ENCODE results near the gene TBL1Y. TPM values are rescaled to one million over a fixed set of nuclear protein-coding genes. Genes with fewer than 3 reads are reported as not detected.
"Not testable (repeated sequence)": the region's sequence is repeated elsewhere in the genome, so short reads cannot be mapped to it uniquely, and the experiment has no call there.

The TBL1Y gene
- not detected for polyA plus RNA-seq (2012; ENCODE audit: missing spikeins)

DNA sequence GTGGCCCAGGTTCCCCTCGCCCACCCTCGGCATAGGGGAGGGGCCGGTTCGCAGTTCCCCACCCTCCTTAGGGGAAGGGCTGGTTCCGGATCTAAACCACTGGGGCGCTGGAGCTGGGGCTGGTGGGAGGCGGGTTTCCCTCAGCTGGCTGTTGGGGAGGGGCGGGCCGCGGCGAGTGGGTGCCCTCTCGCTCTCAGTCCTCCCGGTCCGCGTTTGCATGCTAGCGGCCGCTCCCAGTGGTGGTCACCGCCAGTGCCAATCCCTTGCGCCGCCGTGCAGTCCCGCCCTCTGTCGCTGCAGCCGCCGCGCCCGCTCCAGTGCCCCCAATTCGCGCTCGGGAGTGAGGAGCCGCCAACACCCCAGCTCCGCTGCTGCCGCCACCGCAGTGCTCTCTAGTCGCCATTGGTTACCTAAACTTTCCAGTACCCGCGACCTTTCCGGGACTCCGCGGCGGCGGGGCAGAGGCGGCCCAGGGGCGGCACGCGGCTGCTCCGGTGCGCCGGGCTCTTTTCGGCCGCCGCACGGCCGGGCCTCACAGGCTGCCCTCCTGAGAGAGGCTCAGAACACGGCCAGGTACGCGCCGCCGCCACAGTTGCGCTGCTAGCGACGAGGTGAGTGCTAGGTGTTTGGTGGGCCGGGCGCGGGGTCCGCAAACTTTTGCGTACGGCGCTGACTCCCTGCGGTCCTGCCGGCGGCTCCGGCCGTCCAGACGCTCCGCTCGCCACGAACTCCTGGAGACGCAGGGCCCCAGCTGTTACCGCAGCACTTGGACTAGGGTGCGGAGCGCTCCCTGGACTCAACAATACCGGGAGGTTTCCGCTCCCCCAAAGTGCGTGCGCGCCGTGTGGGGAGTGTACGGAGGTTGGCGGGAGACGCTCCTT lies at the start of gene TBL1Y:
TBL1Y (plus strand) TSS at position 326 of the 881 bp plus-strand sequence. CDS start 114,388 bp downstream, outside the sequence.
- TF ChIP-seq POLR2AphosphoS5 (IDR thresholded peaks at IDR 0.05; ENCODE audit: low read depth, low read length) (no peak), POLR2A (IDR thresholded peaks at IDR 0.05; ENCODE audit: low read depth, low read length) (no peak), TAF1 (IDR thresholded peaks at IDR 0.05; ENCODE audit: borderline replicate concordance, low read depth, low read length) (no peak)

DNA sequence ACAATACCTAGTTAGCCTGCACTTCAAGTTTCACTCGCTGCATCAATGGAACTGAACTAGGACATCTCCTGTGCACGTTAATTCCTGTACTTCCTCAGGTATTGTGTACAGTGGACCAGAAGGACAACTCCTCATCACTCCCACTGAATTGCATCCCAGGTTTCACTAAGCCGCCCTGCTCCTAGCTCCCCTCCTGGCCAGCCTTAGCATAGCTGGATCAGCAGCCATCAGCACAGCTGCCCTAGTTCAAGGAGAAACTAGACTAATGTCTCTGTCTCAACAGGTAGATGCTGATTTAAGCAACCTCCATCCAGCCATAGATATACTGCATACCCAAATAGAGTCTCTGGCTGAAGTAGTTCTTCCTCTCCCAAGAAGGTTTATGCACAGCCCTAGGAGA lies 16.0 kb upstream of the TBL1Y start:
- FAIRE-seq (no peak), DNase-seq (ENCODE audit: insufficient read length) (no peak)
- TF ChIP-seq POLR2A (IDR thresholded peaks at IDR 0.05; ENCODE audit: low read depth, low read length) (no peak), POLR2AphosphoS5 (IDR thresholded peaks at IDR 0.05; ENCODE audit: low read depth, low read length) (no peak), TAF1 (IDR thresholded peaks at IDR 0.05; ENCODE audit: borderline replicate concordance, low read depth, low read length) (no peak)

More for the DNA sequence above, at the start of gene TBL1Y:
- FAIRE-seq: no peak
- DNase-seq (ENCODE audit: insufficient read length): no peak

DNA sequence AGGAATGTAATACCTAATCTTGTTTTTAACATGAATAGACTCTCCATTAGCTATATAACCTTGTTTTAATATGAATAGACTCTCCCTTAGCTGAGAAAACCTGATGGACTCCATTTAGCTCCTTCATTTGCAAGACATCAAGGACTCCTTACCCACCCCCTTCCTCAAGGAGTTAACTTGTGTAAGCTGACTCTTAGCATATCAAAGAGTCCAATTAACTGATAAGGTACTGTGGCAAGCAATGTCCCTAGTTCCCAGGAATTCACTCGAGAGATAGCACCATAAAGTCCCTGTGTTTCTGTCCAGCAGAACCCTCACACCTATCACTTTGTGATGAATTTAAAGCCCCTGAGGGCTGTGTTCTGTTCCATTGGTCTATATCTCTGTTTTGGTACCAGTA lies 15.3 kb upstream of the TBL1Y start:
- DNase-seq (ENCODE audit: insufficient read length) (no peak), FAIRE-seq (no peak)
- TF ChIP-seq POLR2AphosphoS5 (IDR thresholded peaks at IDR 0.05; ENCODE audit: low read depth, low read length) (no peak), TAF1 (IDR thresholded peaks at IDR 0.05; ENCODE audit: borderline replicate concordance, low read depth, low read length) (no peak), POLR2A (IDR thresholded peaks at IDR 0.05; ENCODE audit: low read depth, low read length) (no peak)

DNA sequence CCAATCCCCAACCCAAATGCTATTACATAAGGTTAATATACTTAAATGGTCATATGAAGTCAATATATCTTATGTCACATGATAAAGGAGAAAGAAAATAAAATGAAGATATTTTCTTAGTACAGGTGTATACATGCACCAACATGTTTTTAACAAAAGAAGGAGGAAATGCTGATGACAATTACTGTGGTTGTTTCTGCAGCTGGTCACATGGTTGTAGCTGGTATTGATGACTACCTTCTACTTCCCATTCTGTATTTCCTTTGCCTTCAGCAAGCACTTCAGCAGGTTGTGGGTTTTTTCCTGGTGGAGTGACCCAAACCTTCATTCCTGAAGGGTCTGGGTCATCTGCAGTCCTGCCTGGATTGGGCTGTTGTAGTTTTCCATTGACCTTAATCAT lies 8.4 kb upstream of the TBL1Y start:
- FAIRE-seq; DNase-seq (ENCODE audit: insufficient read length): not testable (repeated sequence)

DNA sequence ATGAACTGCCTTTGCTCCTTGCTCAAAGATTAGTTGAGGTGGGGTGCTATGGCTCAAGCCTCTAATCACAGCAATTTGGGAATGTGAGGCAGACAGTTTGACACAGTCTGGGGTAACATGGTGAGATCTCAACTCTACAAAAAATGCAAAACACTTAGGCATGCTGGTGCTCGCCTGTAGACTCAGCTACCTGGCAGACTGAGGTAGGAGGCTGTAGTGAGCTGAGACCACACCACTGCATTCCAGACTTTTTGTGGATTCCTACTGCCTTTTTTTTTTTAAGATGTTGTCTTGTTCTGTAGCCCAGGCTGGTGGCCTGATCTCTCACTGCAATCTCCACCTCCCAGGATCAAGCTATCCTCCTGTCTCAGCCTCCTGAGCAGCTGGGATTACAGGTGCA lies 2.9 kb upstream of the TBL1Y start:
- DNase-seq (ENCODE audit: insufficient read length) (no peak), FAIRE-seq (no peak)
- TF ChIP-seq POLR2A (IDR thresholded peaks at IDR 0.05; ENCODE audit: low read depth, low read length) (no peak), TAF1 (IDR thresholded peaks at IDR 0.05; ENCODE audit: borderline replicate concordance, low read depth, low read length) (no peak), POLR2AphosphoS5 (IDR thresholded peaks at IDR 0.05; ENCODE audit: low read depth, low read length) (no peak)

DNA sequence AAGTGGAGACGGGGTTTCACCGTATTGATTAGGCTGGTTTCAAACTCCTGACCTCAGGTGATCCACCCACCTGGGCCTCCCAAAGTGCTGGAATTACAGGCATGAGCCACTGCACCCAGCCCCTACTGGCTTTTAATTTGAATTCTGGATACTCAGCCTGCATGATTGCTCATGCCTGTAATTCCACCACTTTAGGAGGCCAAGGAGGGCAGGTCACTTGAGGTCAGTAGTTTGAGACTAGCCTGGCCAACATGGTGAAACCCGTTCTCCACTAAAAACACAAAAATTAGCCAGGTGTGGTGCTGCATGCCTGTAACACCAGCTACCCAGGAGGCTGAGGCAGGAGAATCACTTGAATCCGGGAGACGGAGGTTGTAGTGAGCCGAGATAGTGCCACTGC lies 2.5 kb upstream of the TBL1Y start:
- not testable (repeated sequence) for DNase-seq (ENCODE audit: insufficient read length); FAIRE-seq

DNA sequence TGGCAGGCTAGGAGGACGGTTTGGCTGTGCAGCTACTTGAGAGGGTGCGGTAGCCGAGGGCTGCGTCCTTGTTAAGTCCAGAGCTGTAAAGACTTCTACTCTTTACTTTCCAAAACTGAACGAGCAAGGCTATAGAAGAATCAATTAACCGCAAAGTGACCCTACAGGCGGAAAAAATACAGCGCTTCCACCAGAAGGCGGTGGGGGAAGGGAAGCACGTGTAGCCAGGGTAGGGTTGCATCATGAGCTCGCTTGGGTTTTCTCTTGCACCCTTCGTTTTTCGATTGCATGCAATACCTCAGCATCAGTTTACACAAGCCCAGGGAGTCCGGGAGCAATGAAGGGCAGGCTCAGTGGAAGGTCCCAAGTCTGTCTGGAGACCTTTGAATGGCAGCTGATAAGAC lies 1.4 kb upstream of the TBL1Y start:
- DNase-seq (ENCODE audit: insufficient read length) (no peak), FAIRE-seq (no peak)
- TF ChIP-seq POLR2A (IDR thresholded peaks at IDR 0.05; ENCODE audit: low read depth, low read length): no peak
- TF ChIP-seq POLR2AphosphoS5 (IDR thresholded peaks at IDR 0.05; ENCODE audit: low read depth, low read length): no peak
- TF ChIP-seq TAF1 (IDR thresholded peaks at IDR 0.05; ENCODE audit: borderline replicate concordance, low read depth, low read length): no peak

DNA sequence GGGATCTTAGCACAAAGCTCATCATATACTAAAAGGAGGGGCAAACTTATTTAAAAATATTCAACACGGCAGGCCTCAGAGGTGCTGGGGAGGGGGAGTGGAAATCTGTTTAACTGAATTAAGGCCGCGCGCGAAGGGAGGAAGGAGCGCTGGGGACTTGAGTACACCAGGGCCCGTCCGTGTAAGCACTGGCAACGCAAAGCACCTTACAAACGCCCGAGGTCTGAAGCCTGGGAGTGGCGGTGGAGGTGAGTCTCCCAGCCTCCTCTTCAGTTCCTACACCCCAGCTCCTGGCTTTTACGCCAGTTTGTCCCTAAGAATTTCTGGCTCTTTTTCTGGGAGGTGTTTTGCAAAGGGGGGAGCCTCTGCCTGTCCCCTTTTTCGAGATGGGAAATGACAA lies 641 bp upstream of the TBL1Y start:
- FAIRE-seq: no peak
- DNase-seq (ENCODE audit: insufficient read length): no peak
- TF ChIP-seq POLR2AphosphoS5 (IDR thresholded peaks at IDR 0.05; ENCODE audit: low read depth, low read length) (no peak), TAF1 (IDR thresholded peaks at IDR 0.05; ENCODE audit: borderline replicate concordance, low read depth, low read length) (no peak), POLR2A (IDR thresholded peaks at IDR 0.05; ENCODE audit: low read depth, low read length) (no peak)

DNA sequence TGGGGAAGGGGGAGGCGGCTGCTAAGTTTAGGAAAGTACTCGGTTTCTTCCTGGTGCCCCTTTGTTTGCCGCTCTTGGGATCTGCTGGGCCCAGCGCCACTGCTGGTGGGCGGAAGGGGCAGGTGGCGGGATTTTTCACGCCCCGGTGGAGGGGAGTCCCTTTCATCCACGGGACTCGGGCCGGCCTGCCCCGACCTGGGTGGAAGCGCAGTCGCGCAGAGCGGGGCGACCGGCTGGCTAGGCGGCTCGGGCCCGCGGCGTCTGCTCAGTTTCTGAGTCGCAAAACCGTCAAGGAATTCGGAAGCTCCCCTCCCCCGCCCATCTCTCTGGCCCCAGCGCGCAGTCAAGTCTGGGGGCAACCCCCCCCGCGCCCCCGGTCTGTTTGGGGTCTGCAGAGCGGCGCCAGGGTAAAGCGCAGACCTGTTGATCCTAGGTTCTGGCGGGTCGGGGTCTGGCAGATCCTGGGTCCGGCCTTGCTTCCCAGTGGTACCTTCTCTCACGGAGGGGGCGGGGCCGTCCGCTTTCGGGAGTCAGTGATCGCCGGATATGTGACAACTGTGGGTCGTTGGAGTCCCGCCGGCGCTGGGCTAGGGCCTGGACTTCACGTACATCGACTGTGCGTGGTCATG lies 870 bp downstream of the TBL1Y start, which contains the start of gene AMELY:
AMELY (minus strand) TSS at position 500 of the 629 bp plus-strand sequence. CDS start 39,144 bp downstream, outside the sequence.
- no peak for FAIRE-seq

DNA sequence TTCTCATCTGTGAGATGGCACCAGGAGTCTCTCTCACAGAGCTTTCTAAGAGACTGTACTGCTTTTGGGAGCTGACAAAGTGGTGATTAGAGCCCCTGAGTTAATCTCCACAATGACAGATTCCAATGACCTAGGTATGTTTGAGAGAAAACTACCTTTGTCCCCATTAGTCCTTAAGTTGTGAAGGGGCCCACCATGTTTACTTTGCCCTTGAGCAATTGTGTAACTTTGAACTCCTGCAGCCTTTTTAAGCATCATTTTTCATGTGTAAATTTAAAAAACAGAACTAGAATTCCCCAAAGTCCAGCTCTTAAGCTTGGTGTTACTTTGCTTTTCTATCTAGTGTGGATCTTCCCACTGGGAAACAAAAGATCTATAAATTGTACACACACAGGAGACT lies 2.9 kb downstream of the TBL1Y start:
- DNase-seq (ENCODE audit: insufficient read length) (no peak), FAIRE-seq (no peak)
- TF ChIP-seq POLR2AphosphoS5 (IDR thresholded peaks at IDR 0.05; ENCODE audit: low read depth, low read length) (no peak), TAF1 (IDR thresholded peaks at IDR 0.05; ENCODE audit: borderline replicate concordance, low read depth, low read length) (no peak), POLR2A (IDR thresholded peaks at IDR 0.05; ENCODE audit: low read depth, low read length) (no peak)

More for the DNA sequence above, 870 bp downstream of the TBL1Y start, which contains the start of gene AMELY:
- no peak for DNase-seq (ENCODE audit: insufficient read length)
- TF ChIP-seq POLR2AphosphoS5 (IDR thresholded peaks at IDR 0.05; ENCODE audit: low read depth, low read length) (no peak), TAF1 (IDR thresholded peaks at IDR 0.05; ENCODE audit: borderline replicate concordance, low read depth, low read length) (no peak), POLR2A (IDR thresholded peaks at IDR 0.05; ENCODE audit: low read depth, low read length) (no peak)

DNA sequence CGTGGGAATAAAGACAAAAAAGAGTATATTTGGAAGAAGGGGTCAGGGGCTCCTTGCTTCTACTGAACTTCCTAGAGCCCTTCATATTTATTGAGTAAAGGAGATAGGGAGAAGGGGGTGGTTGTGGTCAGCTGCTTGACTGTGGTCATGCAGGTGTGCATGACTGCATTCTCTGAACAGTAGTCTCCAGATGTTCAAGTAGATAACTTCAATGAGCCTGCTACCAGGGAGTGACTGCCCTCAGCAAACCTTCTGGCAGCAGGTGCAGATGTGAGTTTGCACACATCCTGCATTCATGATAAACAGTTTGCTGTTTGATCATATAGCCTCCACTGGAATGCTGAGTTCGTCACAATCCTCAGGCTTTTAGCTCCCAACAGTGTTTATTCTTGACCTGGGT lies 10.6 kb downstream of the TBL1Y start:
- FAIRE-seq: no peak
- TF ChIP-seq TAF1 (IDR thresholded peaks at IDR 0.05; ENCODE audit: borderline replicate concordance, low read depth, low read length) (no peak), POLR2AphosphoS5 (IDR thresholded peaks at IDR 0.05; ENCODE audit: low read depth, low read length) (no peak), POLR2A (IDR thresholded peaks at IDR 0.05; ENCODE audit: low read depth, low read length) (no peak)
- no peak for DNase-seq (ENCODE audit: insufficient read length)

DNA sequence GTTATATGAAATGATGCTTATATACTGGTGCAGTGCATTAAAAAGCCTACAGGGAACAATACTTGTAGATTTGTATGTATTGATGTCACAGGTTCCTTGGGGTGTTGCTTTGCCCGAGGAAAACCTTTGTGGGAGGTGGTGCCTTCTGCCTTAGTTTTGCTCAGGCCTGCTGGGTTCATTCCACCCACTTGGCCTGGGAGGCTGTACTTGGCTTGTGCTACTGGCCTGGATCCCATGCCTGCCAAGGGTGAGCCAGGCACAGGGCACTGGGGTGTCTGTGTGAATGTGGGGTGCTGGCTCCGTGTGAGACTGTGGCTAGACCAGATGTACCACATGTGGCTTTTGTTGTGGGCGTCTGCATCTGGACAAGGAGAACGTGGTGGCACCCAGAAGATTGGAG lies 17.8 kb downstream of the TBL1Y start:
- no peak for TF ChIP-seq POLR2A (IDR thresholded peaks at IDR 0.05; ENCODE audit: low read depth, low read length)
- no peak for TF ChIP-seq TAF1 (IDR thresholded peaks at IDR 0.05; ENCODE audit: borderline replicate concordance, low read depth, low read length)
- TF ChIP-seq POLR2AphosphoS5 (IDR thresholded peaks at IDR 0.05; ENCODE audit: low read depth, low read length): no peak
- no peak for DNase-seq (ENCODE audit: insufficient read length)
- FAIRE-seq: no peak

All from GM12892 (cell line).